Epithelial cell of proximal tubule (primary cell): Measurements from ENCODE around the gene TMPRSS5. TPM values are rescaled to one million over a fixed set of nuclear protein-coding genes. Genes with fewer than 3 reads are reported as not detected.

Experiments used
- DNase-seq: peaks from one replicate; pipeline ENCODE4 v3.0.0-alpha.2; 2011; ENCODE audit warnings: low read depth
- H3K4me3 ChIP-seq: 2 replicates; pipeline ENCODE4 v1.5.1; 2011; ENCODE audit warnings: low read depth, mild to moderate bottlenecking, low read length
- total RNA-seq: library from RNA; depleted of rRNA; stranded (reverse); fragments of >200 nt; gene quantifications from 2 replicates; pipeline ENCODE4 v1.2.3, GENCODE V29; 2015
- TF ChIP-seq, protein P1 (sequence below): conservative IDR thresholded peaks from 2 replicates; pipeline ENCODE4 v1.5.1; 2012; ENCODE audit warnings: low read depth, mild to moderate bottlenecking, low read length

Gene TMPRSS5
- total RNA-seq, 1 donor from 2014 or later = 0.63 TPM

DNA sequence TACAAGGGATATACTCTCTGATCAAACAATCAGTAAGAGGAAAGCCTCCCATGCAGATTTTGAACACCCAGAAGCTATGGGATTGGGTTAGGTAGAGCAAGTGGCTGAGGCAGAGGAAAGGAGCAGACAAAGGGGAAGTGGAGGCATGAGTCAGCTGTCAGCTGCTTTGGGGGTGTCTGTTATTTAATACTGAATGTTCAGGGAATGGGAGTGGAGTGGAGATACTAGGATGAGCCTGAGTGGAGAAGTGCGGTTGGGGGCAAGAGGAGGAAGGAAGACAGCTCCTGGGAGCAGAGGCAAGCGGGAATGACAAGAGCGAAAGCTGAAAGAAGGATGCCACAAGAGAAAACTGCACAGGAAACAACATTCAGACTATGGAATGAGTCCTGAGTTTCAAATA, 22.7 kb upstream of the TMPRSS5 start:
- TF ChIP-seq, protein P1, sequence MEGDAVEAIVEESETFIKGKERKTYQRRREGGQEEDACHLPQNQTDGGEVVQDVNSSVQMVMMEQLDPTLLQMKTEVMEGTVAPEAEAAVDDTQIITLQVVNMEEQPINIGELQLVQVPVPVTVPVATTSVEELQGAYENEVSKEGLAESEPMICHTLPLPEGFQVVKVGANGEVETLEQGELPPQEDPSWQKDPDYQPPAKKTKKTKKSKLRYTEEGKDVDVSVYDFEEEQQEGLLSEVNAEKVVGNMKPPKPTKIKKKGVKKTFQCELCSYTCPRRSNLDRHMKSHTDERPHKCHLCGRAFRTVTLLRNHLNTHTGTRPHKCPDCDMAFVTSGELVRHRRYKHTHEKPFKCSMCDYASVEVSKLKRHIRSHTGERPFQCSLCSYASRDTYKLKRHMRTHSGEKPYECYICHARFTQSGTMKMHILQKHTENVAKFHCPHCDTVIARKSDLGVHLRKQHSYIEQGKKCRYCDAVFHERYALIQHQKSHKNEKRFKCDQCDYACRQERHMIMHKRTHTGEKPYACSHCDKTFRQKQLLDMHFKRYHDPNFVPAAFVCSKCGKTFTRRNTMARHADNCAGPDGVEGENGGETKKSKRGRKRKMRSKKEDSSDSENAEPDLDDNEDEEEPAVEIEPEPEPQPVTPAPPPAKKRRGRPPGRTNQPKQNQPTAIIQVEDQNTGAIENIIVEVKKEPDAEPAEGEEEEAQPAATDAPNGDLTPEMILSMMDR = no peak
- no peak overlapping the region for H3K4me3 ChIP-seq
- no peak for DNase-seq

DNA sequence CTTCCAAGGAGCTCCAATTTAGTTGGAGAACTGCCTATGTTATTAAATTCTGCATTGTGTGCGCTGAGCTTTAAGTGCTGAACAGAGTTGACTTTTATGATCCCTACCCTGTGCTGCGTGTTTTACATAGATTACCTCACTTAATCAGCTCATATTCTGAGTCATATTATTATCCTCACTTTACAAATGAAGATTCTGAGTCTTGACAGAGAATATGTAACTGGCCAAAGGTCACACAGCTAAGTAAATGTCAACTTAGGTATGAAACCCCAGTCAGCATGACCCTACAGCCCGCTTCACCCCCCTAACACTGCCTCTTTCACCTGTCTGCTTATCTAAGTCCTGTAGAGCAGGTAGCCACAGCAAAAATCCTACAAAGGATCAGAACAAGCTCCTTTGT, 19.8 kb upstream of the TMPRSS5 start:
- H3K4me3 ChIP-seq = no peak overlapping the region
- TF ChIP-seq, protein P1 = no peak
- DNase-seq = no peak

DNA sequence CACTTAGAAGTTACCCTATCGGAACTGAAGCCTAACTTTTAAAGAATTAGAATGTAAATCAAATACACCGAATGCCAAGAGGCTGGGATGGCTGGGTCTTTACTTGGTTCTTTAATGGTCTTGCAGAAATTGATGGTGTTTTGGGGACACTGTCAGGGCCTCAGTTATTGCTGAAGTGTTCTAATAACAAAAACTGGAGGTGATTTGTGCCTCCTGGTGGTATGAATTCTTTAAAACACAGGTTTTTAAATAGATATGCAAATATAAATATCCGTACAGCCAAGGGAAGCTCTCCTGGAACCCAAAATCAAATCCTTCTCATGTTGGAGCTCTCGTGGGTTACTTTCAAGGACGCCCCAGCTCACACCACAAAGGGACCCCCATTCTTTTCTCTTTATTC, 19.3 kb upstream of the TMPRSS5 start:
- TF ChIP-seq, protein P1 = no peak
- no peak for DNase-seq
- no peak overlapping the region for H3K4me3 ChIP-seq

DNA sequence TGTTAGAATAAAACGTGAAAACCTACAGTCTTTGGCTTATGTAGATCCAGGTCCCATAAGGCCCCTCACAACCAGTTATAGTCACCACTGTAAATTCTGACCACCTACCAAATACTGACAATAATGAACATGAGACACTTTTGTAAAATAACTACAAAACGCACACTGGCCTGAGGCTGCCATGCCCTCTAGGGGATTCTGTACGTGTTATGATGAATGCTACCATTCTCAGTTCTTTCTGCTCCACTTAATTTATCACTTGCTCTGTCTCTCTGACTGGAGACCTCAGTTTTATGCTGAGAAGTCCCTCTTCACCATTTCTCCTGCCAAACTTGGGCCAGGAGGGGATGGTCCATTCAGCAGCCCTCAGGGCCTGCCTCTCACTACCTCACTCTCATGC, 18.7 kb upstream of the TMPRSS5 start:
- DNase-seq = no peak
- no peak overlapping the region for H3K4me3 ChIP-seq
- TF ChIP-seq, protein P1 = no peak

DNA sequence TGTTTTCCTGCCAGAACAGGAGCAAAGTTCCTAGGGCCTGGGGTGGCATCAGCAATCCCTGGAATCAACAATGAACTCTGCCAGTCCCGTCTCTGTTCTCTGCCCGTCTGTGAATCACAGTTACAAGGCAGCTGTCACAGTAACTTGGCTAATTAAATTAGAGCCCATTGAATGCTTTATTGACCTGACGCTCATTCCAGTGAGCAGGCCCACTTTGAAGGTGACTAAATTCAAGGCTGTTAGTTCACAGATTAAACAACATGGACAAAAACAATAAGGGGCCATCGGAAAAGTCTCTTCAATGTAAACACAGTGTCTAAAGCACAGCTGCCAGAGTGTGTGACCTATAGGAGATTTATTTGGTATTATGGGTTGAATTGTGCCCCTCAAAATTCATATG, 17.7 kb upstream of the TMPRSS5 start:
- DNase-seq = no peak
- TF ChIP-seq, protein P1 = no peak
- no peak overlapping the region for H3K4me3 ChIP-seq

DNA sequence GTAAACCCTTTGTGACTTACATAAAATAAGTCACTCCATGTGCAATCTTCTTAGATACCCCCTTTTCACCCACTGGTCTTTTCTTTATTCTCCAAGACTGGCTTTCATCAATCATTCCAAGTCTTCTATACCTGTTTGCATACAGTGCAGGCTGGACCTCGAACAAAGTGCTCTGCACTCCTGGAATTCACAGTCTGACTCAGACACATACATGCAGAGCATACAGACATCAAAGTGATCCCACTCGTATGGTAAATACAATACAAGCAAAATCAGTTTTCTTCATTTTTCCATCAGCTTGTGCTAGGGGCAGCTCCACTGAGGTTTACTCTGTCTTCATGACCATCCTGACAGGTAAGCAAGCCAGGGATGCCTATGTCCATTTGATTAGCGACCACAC, 16.8 kb upstream of the TMPRSS5 start:
- no peak for DNase-seq
- H3K4me3 ChIP-seq = no peak overlapping the region
- TF ChIP-seq, protein P1 = no peak

DNA sequence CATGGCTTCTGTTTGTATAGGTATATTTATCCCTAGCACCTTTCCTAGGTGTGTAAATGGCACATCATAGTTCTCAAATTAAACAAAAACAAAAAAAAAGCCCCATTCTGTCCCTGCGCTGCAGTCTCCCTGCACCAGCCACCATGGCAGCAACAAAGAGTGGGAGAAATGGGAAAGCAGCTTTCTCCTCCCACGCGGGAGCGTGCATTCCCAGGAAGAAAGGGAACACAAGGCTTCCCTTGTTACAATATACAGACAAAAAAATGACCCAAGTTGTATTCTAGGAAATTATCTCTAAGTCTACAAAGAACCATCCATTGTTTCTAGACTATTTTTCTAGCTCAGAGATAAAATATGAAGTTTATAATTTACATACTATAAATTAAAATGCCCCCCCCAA, 16.1 kb upstream of the TMPRSS5 start:
- TF ChIP-seq, protein P1 = no peak
- DNase-seq = no peak
- H3K4me3 ChIP-seq = no peak overlapping the region
